NCI-H2227 treated with DMSO at 0.1 percent for 48 hours (cell line): ENCODE results near the gene SLC26A9.

Experiments
- DNase-seq: peaks from one replicate; lab custom pipeline; 2025; lab: John Stamatoyannopoulos, UW

The SLC26A9 gene, protein sequence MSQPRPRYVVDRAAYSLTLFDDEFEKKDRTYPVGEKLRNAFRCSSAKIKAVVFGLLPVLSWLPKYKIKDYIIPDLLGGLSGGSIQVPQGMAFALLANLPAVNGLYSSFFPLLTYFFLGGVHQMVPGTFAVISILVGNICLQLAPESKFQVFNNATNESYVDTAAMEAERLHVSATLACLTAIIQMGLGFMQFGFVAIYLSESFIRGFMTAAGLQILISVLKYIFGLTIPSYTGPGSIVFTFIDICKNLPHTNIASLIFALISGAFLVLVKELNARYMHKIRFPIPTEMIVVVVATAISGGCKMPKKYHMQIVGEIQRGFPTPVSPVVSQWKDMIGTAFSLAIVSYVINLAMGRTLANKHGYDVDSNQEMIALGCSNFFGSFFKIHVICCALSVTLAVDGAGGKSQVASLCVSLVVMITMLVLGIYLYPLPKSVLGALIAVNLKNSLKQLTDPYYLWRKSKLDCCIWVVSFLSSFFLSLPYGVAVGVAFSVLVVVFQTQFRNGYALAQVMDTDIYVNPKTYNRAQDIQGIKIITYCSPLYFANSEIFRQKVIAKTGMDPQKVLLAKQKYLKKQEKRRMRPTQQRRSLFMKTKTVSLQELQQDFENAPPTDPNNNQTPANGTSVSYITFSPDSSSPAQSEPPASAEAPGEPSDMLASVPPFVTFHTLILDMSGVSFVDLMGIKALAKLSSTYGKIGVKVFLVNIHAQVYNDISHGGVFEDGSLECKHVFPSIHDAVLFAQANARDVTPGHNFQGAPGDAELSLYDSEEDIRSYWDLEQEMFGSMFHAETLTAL

DNA sequence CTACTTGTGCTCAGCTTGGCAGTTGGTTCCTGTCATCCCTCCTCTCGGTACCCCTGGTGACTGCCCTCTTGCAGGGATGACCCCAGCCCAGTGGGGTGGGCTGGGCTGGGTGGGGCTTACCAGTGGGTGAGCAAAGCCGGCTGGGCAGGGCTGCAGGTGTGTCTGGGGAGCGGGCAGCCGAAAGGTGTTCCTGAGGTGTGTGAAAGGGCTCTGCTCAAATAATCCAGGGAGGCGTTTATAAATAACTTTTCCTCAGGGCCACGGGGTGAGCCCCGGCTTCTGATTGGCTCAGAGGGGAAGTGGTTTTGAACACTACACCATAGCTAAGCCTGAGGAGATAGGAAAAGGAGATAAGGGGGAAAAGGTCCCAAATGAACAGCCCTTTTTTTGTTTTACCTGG, at the start of gene SLC26A9:
SLC26A9 (minus strand) TSS at position 212 of the 400 bp plus-strand sequence. CDS start 7,636 bp downstream, outside the sequence.
- DNase-seq: no peak

DNA sequence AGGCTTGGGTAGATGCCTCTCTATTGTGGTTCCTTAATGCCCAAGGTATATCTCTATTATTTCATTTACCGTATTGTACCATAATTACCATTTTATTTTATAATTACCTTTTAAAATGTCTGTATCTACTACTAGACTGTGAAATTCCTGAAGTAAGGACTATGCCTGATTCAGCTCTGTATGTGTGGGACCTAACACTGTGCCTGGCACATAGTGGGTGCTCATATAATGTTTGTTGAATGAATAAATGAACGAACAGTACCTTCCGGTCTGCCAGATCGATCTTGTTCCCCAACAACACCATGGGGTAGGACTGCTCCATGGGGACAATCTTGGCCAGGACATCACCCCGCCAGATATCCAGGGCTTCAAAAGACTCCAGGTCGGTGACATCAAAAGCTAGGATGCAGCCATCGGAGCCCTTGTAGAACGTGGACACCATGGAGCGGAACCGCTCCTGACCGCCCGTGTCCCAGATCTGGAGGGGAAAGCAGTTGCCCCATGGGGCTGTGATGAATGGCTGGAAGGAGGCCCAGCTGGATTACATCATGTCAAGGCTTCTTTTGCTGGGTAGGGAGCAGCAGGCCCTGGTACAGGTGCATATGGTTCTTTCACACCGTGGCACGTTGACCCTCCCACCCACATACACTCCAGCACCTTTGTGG, 49.1 kb upstream of the SLC26A9 start:
- no peak for DNase-seq

DNA sequence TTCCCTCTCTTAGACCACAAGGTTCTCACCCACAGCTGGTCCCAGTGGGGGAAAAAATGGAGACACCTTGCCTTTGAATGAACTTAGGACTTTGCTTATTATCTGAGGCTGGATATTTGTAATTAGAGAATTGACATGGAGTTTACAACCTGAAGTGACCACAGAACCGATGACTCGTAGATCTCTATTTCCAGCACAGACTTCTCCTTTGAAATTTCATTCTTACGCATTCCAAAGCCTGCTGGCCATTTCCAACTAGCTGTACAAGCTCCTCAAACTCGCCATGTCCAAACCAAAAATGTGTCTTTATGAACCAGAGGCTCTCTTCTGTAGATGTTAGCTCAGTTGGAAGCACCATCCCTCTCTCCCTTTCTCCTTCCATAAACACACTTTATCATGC, 48.0 kb upstream of the SLC26A9 start:
- no peak for DNase-seq

DNA sequence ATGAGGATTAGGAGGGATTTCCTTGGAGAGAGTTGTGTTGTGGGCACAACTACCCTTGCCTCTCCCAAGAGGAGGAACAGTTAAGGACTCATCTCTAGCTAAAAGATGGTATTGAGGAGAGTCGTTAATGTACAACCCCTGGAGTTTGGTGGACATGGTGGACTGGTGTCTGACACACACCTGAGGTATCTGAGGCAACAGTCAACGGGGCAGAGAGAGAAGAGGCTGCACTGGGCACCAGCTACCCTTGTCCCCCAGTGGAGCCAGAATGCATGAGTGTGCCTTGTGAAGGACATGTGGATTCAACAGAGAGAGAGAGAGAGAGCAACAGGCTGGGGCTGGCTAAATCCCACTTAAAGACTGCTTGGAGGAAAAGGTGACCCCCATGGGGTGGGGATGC, 47.0 kb upstream of the SLC26A9 start:
- DNase-seq: no peak

DNA sequence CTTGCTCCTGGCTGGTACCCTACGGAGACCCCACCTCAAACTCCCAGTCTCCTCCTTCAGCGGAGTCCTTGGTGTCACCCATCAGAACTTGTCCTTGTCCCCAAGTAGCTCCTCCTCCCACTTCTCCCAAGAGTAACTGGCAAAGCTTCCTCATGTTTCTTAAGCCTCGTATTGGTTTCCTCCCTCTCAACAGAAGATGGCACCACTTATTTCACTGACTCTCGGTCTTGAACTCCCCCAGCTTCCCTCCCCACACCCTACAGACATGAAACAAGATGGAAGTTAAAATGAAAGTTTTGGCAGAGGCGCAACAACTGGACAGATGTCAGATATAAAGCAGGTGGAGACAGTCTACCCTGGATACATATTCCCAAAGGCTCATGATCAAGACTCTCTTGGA, 46.5 kb upstream of the SLC26A9 start:
- DNase-seq: no peak

DNA sequence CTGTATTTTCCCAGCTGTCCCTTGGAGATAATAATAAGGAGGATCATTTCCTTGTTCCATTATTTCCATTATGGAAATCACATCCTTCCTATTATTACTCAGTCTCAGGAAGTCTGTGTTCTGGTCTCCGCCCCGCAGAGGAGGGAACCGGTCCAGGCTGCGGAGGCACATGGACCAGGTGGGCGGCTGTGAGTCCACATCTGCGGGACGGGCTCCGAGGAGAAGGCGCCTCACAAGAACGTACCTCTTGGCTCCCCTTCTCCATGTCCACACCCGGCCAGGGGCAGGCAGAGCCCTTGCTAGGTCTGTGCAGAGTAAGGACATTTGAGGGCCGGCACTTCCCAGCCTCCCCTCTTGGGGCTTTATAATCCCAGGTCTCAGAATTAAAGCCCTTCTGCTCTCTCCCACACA, 45.3 kb upstream of the SLC26A9 start:
- no peak for DNase-seq

DNA sequence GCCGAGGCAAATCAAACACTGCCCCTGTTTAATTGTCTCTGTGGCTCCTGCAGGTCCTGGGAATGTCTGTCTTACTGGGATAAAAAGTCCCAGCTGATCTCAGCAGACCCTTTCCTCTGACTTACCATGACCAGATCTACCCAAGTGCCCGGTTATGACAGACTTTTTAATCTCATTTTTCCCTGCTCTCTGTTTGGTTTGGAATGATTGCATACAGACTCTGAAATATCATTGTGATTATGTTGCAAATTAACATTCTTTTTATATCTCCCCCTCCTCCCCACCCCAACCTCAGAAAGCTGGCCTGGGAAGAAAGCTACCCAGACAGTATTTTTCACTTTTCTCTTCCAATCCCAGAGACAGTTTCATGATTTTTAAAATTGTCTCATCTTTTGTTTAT, 43.6 kb upstream of the SLC26A9 start:
- DNase-seq: no peak

DNA sequence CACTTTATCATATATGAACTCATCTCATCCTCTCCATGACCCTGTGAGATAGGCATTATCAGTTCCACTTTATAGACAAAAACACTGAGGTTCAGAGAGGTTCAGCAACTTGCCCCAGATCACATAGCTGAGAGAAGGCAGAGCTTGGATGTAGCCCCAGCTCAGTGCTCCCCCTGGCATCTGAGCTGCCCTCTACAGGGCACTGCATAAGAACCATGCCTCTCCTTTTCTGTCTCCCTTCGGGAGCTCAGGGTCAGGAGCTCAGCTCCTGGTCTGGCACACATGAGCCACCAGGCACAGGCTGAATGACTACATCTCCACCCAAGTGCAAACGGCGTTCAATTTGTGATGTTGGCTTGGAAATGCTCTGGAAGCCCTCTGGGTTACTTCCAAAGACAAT, 43.0 kb upstream of the SLC26A9 start:
- no peak for DNase-seq

DNA sequence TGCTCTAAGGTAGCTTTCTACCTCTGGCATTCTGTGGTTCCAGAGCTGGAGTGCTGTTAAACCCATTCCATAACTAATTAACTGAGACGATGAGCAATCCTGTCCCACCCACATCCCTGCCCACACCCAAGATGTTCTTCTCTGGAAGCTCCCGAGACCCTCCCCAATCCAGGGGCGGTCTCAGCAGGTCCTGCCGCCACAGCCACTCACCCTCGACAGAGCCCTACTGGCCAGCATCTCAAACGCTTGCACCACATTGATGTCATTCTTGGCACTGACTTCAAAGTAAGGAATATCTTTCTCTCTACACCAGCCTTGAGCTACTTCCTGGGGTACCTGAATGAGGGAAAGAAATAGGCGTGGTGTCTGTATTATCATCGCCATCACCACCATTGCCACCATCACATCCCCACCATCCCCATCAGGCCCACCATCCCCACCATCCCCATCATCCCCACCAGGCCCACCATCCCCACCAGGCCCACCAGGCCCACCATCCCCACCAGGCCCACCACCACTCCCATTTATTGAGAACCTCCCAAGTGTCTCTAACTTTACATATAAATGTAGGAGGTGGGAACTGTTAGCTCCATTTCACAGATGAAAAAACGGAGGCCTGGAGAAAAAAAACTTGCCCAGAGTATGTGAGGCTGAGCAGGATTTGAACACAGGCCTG, 42.2 kb upstream of the SLC26A9 start:
- no peak for DNase-seq

DNA sequence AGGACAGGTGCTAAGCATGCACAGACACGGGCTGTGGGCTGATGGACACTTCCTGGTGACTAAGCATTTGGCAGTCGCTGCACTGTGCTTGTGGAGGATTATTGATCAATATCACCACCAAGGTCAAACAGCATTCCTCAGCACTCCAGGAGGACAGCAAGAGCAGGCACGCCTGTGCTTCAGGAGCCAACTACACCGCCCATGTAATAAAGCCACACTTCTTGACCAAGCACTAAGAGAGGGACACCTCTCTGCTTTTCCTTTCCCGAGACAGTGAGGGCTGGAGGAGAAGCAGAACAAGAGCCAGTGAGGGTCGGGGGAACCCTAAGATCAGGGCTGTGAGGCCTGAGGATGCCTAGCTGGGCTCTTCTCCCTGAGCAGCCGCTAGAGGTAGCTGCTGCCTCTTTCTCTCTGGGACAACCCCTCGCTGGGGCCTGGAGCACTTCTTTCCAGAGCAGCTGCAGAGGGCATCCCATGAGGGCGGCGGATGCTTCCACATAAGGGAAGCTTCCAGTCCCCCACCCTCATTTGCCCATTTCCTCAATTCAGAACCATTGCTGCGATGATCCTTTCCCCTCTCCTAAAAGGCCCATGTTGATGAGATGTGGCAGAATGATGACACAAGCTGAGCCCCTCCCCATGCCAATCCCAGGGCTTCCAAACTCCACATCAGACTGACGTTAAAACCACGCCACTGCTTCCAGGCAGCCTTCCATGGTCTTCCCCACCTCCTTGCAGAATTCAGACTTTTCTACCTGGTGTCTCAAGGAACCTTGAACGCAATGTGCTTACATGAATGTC, 40.9 kb upstream of the SLC26A9 start:
- DNase-seq: peak; percentile 50

DNA sequence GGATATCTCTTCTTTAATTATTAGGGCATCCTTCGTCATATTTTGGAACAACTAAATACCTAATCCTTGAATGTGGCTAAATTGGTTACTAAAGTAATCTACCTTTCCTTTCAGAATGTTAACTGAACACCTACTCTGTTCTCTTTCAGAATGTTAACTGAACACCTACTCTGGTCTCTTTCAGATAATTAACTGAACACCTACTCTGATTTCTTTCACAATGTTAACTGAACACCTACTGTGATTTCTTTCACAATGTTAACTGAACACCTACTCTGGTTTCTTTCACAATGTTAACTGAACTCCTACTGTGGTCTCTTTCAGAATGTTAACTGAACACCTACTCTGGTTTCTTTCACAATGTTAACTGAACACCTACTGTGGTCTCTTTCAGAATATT, 38.0 kb upstream of the SLC26A9 start:
- DNase-seq: no peak

DNA sequence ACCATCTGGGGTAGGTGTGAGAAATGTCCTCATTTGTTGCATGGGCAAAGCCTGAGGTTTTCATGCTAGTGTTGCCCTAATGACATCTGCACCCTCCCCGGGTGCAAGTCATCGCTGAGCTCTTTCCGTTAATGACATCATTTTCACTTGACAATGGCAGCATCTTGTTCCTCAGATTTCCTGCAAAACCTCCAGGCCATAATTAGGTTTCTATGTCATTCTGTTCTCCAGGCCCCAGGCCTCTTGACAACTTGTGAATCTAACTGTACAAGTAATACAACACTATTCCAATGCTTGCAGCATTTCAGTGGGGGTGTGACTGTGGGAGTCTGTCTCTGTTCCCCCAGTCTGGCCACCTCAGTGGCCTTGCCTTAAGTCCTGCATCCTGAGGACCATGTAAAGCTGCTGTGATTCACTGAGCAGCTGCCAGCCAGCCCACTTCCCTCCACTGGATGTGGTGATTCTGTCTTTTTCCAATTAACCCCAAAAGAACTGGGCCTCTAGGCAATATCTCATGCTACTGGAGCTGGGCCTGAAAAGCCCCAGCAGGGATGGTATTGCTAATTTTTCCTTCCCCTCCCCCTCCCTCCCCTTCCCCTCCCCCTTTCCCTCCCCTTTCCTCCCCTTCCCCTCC, 37.1 kb upstream of the SLC26A9 start:
- DNase-seq: no peak

DNA sequence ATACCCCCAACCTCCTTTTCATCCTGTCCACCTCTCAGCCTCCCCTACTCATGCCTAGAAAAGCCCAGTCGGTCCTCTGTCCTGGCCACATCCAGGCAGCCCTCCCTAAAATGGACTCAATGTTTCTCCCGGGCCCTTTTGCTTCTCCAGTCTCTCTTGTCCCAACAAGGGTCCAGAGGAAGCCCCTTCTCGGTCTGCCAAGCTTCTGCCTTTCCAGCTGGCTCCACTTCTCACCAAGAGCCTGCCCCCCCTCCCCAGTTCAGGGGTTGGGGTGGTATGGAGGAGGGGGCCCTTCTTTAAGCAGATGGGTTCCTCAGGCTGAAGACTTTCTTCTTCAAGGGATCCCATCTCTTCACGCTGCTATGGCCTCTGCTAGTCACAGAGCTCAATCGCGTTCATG, 36.0 kb upstream of the SLC26A9 start:
- no peak for DNase-seq

DNA sequence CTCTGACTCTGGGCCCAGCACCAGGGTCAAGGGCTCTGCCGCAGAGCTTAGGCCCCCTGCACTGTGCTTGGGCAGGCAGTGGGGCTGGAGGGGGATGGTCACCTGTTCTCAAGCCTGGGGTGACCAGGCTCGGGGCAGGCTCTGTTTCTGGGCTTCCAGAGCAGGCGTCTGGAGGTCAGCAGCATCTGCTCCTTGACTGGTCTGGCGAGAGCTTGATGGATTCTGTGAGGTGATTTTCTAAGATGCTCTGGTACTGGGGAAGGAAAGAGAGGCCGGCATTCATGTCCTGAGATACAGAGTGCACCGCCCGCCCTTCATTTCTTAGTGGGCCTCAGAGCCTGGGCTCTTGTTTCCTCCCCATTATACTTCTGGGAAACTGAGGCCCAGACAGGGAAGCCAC, 35.4 kb upstream of the SLC26A9 start:
- DNase-seq: no peak

DNA sequence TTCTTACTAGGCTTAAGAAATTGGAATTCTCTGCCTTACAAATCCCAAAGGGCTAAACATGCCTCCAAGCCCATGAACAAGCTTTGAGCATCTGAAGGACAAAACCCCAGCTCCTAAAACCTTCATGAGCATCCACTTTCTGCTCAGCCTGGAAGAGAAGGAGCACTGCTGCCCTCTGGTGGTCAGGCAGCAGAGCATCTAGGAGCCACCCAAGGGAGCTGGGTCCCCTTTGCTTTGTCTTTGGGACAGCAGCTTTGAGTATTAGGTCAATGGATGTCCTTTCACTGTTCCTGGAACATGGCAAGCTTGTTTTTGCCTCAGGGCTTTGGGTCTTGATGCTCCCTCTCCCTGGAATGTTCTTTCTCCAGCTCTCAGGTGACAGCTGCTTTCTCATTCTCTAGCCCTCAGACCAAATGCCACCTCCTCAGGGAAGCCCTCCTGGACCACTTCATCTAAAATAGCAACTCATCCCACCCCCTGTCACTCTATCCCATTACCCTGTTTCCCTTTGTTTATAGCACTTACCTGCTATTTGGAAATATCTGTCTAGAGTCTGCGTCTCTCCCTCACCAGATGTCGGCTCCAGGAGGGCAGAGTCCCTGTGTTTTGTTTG, 34.3 kb upstream of the SLC26A9 start:
- DNase-seq: peak; percentile 74

DNA sequence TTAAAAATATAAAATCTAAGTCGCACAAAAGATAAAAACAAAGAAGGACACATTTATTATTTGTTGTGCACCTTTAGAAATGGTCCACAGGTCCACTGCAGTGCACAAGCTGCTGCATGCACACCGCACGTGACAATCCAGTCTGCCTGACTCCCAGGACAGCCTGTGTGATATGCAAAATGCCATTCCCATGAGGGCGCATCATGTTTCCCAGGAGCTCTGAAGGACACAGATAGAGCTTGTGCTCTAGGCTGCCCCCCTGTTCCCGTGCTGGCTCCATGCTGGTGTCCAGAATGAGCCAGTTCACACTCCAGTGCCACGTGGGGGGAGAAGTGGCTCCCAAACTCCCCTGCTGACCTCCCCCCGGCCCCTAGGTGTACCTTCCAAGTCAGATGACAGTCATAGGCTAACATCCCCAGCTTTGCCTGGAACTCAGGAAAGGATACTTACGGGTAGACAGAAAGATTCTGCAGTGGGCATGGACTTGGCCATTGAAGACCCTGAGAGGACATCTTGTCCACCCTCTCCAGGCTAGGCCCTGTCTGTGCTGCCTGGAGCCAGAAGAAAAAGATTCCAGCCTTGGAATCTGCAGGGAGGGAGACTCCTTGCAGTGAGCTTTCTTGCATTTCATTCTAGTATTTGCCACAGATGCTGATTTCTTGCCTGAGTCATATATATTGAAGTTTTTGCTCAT, 33.6 kb upstream of the SLC26A9 start:
- peak; percentile 17 for DNase-seq

DNA sequence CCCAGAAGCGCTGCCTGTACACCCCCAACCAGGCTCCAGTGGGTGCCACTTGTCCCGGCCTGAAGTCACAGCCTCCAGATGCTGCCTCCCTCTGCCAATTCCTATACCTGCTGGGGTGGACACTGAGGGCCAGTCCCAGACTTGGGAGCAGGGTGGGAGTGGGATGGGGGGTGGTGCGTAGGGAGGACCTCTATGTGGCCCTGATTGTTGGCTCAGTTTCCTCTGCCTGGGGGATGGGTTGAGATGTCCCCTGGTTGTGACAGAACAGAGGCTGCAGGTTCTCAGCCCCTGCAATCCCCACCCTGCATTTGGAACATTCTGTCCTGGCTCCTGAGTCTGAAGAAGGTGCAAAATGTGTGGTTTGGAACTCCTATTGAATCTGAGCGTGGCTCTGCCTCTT, 32.8 kb upstream of the SLC26A9 start:
- DNase-seq: no peak

DNA sequence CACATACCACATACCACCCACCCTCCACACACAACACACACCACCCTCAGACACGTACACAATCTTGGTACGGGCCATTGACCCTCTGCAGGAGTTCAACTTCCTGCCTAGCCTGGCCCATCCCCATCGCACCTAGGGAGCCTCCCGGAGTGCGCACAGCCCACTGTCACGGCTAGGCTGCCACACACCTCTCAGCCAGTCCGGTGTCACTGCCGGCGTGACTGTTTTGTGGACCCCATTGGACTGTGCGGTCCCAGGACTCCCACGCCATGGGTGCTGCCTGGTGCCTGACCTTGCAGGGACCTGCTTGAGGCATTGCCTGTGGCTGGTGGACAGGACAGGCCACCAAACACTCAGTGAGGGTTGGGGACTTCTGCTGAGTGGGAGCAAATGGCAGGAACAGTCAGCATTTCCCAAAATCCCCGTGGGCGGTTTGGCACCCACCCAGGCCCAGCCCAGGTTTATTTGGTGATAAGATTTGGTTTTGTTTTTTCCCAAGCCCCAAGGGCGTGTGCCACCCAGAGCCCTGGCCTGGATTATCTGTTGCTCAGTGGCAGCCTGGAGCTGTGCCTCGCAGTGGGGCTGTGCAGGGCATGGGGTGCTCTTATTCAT, 32.2 kb upstream of the SLC26A9 start:
- DNase-seq: no peak

DNA sequence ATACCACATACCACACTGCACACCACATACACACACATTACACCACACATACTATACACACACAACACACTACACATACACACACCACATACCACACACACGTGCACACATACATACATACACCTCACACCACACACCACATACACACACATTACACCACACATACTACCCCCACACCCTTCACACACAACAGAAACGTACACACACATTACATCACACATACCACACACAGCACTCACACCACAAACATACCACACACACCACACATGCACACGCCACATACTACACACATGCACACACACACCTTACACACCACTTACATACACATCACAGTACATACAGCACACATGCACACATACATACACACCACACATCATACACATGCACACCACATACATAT, 31.5 kb upstream of the SLC26A9 start:
- DNase-seq: no peak
